ENCODE data around the gene ADAMTS17.

GRCh38 chr15:99989095-99989494, 352.7 kb downstream of the ADAMTS17 start:
- no peak for TF ChIP-seq CTCF (IDR thresholded peaks at IDR 0.05)
- no peak for TF ChIP-seq POLR2A (IDR thresholded peaks at IDR 0.05)

Measured in heart left ventricle (tissue), 13 donors.